H1 (cell line): Measurements from ENCODE around the gene KRT3. TPM values are rescaled to one million over a fixed set of nuclear protein-coding genes. Genes with fewer than 3 reads are reported as not detected.

Experiments
- CTCF ChIA-PET: fragments of 300-600 bp; sonication (Branson Sonifier 250); formaldehyde crosslinking; loops from one replicate; lab custom pipeline; 2021; ENCODE audit not compliant: partially characterized antibody; lab: Charles Lee
- POLR2A ChIA-PET: fragments of 300-600 bp; sonication (Branson Sonifier 250); formaldehyde crosslinking; loops from one replicate; lab custom pipeline; 2021; ENCODE audit warnings: inconsistent platforms; ENCODE audit not compliant: partially characterized antibody; lab: Charles Lee
- DNase-seq, 2 experiments: peaks; one replicate each; pipeline versions ENCODE4 v3.0.0 to v3.0.0-alpha.2; 2010 to 2022; ENCODE audit warnings: low spot score in 2 of 2, low read depth in 1 of 2, mixed read lengths in 1 of 2
- FAIRE-seq: peaks from 2 replicates; lab custom pipeline; 2011; peaks lifted over from hg19 to GRCh38; lab: Jason Lieb, UNC
- H2AFZ ChIP-seq: 2 replicates; pipeline ENCODE4 v1.8.1; 2012; ENCODE audit warnings: low read length, inconsistent platforms
- H2AK5ac ChIP-seq: 2 replicates; pipeline ENCODE4 v1.6.1; 2013; ENCODE audit warnings: low read depth, low read length
- H2BK120ac ChIP-seq: replicated peaks from 2 replicates; pipeline ENCODE3; 2013; ENCODE audit warnings: low read depth, low read length, inconsistent platforms
- H2BK12ac ChIP-seq: 2 replicates; pipeline ENCODE4 v1.6.1; 2013; ENCODE audit warnings: low read depth, low read length
- H2BK15ac ChIP-seq: 2 replicates; pipeline ENCODE4 v1.6.1; 2013; ENCODE audit warnings: low read length
- H2BK20ac ChIP-seq: 2 replicates; pipeline ENCODE4 v1.6.1; 2013; ENCODE audit warnings: low read length
- H2BK5ac ChIP-seq: 2 replicates; pipeline ENCODE4 v1.6.1; 2013; ENCODE audit warnings: low read depth, low read length
- H3K14ac ChIP-seq: 2 replicates; pipeline ENCODE4 v1.6.1; 2013; ENCODE audit warnings: inconsistent platforms; ENCODE audit not compliant: insufficient read length
- H3K18ac ChIP-seq: 2 replicates; pipeline ENCODE4 v1.6.1; 2013; ENCODE audit warnings: low read length; ENCODE audit errors: extremely low read depth
- H3K23ac ChIP-seq: 2 replicates; pipeline ENCODE4 v1.6.1; 2013; ENCODE audit warnings: inconsistent platforms; ENCODE audit not compliant: insufficient read length
- H3K23me2 ChIP-seq: 2 replicates; pipeline ENCODE4 v1.6.1; 2013; ENCODE audit warnings: low read depth, low read length
- H3K27ac ChIP-seq: 2 replicates; pipeline ENCODE4 v1.6.1; 2011; ENCODE audit warnings: low read depth, low read length, inconsistent platforms
- H3K27me3 ChIP-seq, 4 experiments: replicated peaks in 1 of 4; 1 replicate in 1 of 4; 2 replicates in 3 of 4; pipeline versions ENCODE4 v1.6.1 to v1.8.1; 2011 to 2013; ENCODE audit warnings: low read length in 3 of 4, mild to moderate bottlenecking in 3 of 4, inconsistent platforms in 2 of 4, mixed read lengths in 2 of 4, moderate library complexity in 1 of 4; ENCODE audit not compliant: control insufficient read depth in 3 of 4, insufficient read depth in 3 of 4; ENCODE audit errors: extremely low read depth in 1 of 4
- H3K36me3 ChIP-seq, 4 experiments: 2 replicates each; pipeline versions ENCODE4 v1.6.1 to v1.8.1; 2011 to 2013; ENCODE audit warnings: mild to moderate bottlenecking in 4 of 4, low read length in 3 of 4, moderate library complexity in 2 of 4, control low read depth in 1 of 4, inconsistent platforms in 1 of 4; ENCODE audit not compliant: insufficient read depth in 4 of 4, control insufficient read depth in 2 of 4
- H3K4ac ChIP-seq: replicated peaks from 2 replicates; pipeline ENCODE3; 2013; ENCODE audit warnings: low read length, low read depth, mixed read lengths, inconsistent platforms; ENCODE audit not compliant: insufficient read length
- H3K4me1 ChIP-seq, 4 experiments: replicated peaks in 1 of 4; 1 replicate in 1 of 4; 2 replicates in 3 of 4; pipeline versions ENCODE4 v1.6.1 to v1.8.1; 2011 to 2013; ENCODE audit warnings: low read length in 3 of 4, inconsistent platforms in 2 of 4, mixed read lengths in 1 of 4; ENCODE audit not compliant: insufficient read depth in 4 of 4, control insufficient read depth in 3 of 4
- H3K4me2 ChIP-seq, 2 experiments: 2 replicates each; pipeline versions ENCODE4 v1.6.1 to v1.8.1; 2011 to 2013; ENCODE audit warnings: low read depth in 2 of 2, low read length in 2 of 2, control low read depth in 1 of 2, inconsistent platforms in 1 of 2, mild to moderate bottlenecking in 1 of 2; ENCODE audit not compliant: insufficient read depth in 1 of 2
- H3K4me3 ChIP-seq, 4 experiments: fragments of 200-600, 300-600 bp in 1 of 4; sonication (generic), shearing (Covaris generic), sonication (Bioruptor Twin) in 1 of 4; 2 replicates each; pipeline versions ENCODE4 v1.5.1 to v1.8.1; 2011 to 2016; ENCODE audit warnings: low read length in 4 of 4, low read depth in 3 of 4, control low read depth in 2 of 4, inconsistent platforms in 2 of 4, mild to moderate bottlenecking in 2 of 4, mixed read lengths in 1 of 4, moderate library complexity in 1 of 4; ENCODE audit not compliant: insufficient read depth in 2 of 4; ENCODE audit errors: extremely low read depth in 1 of 4
- H3K56ac ChIP-seq: replicated peaks from 2 replicates; pipeline ENCODE3; 2013; ENCODE audit warnings: low read depth, mild to moderate bottlenecking, mixed read lengths, low read length, inconsistent platforms; ENCODE audit not compliant: insufficient read length
- H3K79me1 ChIP-seq: 2 replicates; pipeline ENCODE4 v1.6.1; 2013; ENCODE audit warnings: low read depth, low read length, control low read depth
- H3K79me2 ChIP-seq, 2 experiments: 2 replicates each; pipeline versions ENCODE4 v1.6.1 to v1.8.1; 2012 to 2013; ENCODE audit warnings: low read length in 2 of 2, mild to moderate bottlenecking in 2 of 2, inconsistent platforms in 1 of 2; ENCODE audit not compliant: insufficient read depth in 2 of 2, control insufficient read depth in 1 of 2
- H3K9ac ChIP-seq, 4 experiments: replicated peaks in 1 of 4; 1 replicate in 1 of 4; 2 replicates in 3 of 4; pipeline versions ENCODE4 v1.6.1 to v1.8.1; 2011 to 2013; ENCODE audit warnings: low read depth in 3 of 4, low read length in 3 of 4, control low read depth in 2 of 4, mild to moderate bottlenecking in 2 of 4, moderate library complexity in 2 of 4, inconsistent platforms in 1 of 4; ENCODE audit errors: extremely low read depth in 1 of 4
- H3K9me3 ChIP-seq, 2 experiments: 2 replicates each; pipeline versions ENCODE4 v1.6.1 to v1.8.1; 2012 to 2013; ENCODE audit warnings: mild to moderate bottlenecking in 2 of 2, moderate library complexity in 2 of 2, control low read depth in 1 of 2, inconsistent platforms in 1 of 2, low read depth in 1 of 2, low read length in 1 of 2, mixed read lengths in 1 of 2; ENCODE audit not compliant: insufficient read depth in 2 of 2
- H4K20me1 ChIP-seq, 2 experiments: replicated peaks in 1 of 2; 2 replicates each; pipeline versions ENCODE3 to v1.8.1; 2011 to 2013; ENCODE audit warnings: inconsistent platforms in 2 of 2, low read length in 2 of 2, mild to moderate bottlenecking in 1 of 2; ENCODE audit not compliant: insufficient read depth in 2 of 2, control insufficient read depth in 1 of 2
- H4K5ac ChIP-seq: 2 replicates; pipeline ENCODE4 v1.6.1; 2013; ENCODE audit warnings: low read length, low read depth, mixed read lengths, inconsistent platforms; ENCODE audit not compliant: insufficient read length
- H4K8ac ChIP-seq: 2 replicates; pipeline ENCODE4 v1.8.0; 2013; ENCODE audit warnings: mild to moderate bottlenecking, moderate library complexity, low read length, inconsistent platforms; ENCODE audit not compliant: insufficient read depth; ENCODE audit errors: extremely low read depth
- H4K91ac ChIP-seq: replicated peaks from 2 replicates; pipeline ENCODE3; 2013; ENCODE audit warnings: low read length, mixed read lengths, inconsistent platforms; ENCODE audit not compliant: insufficient read length
- SIRT6 ChIP-seq: IDR thresholded peaks from one replicate; pipeline ENCODE4 v1.7.1; 2012; ENCODE audit warnings: low read length, inconsistent platforms
- WGBS, 2 experiments: shearing (Covaris generic) in 1 of 2; methylation state at CpG; one replicate each; pipeline versions ENCODE4 v1.1.6 to v1.1.7; 2013 to 2015; ENCODE audit warnings: low lambda C conversion rate in 2 of 2, mixed read lengths in 2 of 2, inconsistent platforms in 1 of 2, low coverage in 1 of 2, missing lambda C conversion rate in 1 of 2; ENCODE audit not compliant: insufficient replicate concordance in 2 of 2, insufficient coverage in 1 of 2, insufficient read length in 1 of 2; ENCODE audit errors: extremely low coverage in 1 of 2, missing lambda C conversion rate in 1 of 2; 5-methylcytosine and 5-hydroxymethylcytosine counted together
- polyA plus RNA-seq, 7 experiments: library from polyadenylated mRNA; depleted of rRNA in 3 of 7; stranded (reverse) in 5 of 7; unstranded in 2 of 7; fragments of >200 nt in 5 of 7; fragments of 200-250 nt in 2 of 7; gene quantifications; 1 replicate in 5 of 7; 2 replicates in 1 of 7; 4 replicates in 1 of 7; pipeline versions ENCODE4 v1.2.1 to v1.2.3, GENCODE V29; 2011 to 2013; ENCODE audit warnings: missing spikeins in 2 of 7, mixed read lengths in 2 of 7
- total RNA-seq: library from RNA; stranded (reverse); fragmentation: NEBNext Ultra II Directional; extraction: Animal tissue kit (Norgen Biotek cat#: 25700); gene quantifications from 2 replicates; pipeline ENCODE4 v1.2.1, GENCODE V29; 2021

Gene KRT3
- total and polyA plus RNA-seq, 2 of the 8 experiments (the other 6 are each of a cell fraction or from before 2014, with no cell fraction given): not detected

DNA sequence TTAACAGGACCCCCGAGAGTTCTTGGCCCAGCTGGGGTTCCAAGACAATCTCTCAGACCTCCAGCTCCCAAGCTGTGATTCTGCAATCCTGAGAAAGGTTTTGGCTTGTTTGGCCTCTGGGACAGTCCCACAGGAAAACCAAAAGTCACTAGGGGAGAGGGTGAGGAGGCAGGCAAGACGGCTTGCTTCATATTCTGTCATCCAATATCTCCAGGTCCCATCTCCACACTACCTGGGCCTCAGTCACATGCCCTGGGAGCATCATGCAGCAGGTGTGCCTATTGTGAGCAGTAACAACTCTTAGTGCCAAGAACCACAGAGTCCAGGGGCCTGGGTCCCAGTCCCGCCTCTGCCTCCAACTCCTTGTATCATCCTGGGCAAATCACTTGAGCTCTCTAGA, 36.5 kb upstream of the KRT3 start:
- Histone ChIP-seq H2AFZ (no peak overlapping the region), H3K79me2 (no peaks in the 10 kb centered on the region), H2BK12ac (no peak overlapping the region), H3K4ac (no peak overlapping the region), H3K14ac (no peak overlapping the region), H3K9ac (no peak overlapping the region), H3K23me2 (no peaks in the 10 kb centered on the region), H2BK5ac (no peak overlapping the region), H4K20me1 (no peaks in the 10 kb centered on the region), H2BK15ac (no peak overlapping the region), H3K27ac (no peak overlapping the region), H3K36me3 (no peaks in the 10 kb centered on the region), H3K4me1 (no peaks in the 10 kb centered on the region), H4K8ac (no peak overlapping the region), H3K23ac (no peak overlapping the region), H4K91ac (no peak overlapping the region), H3K4me3 (no peak overlapping the region), H3K4me2 (no peak overlapping the region), H2BK20ac (no peak overlapping the region), H3K79me1 (no peaks in the 10 kb centered on the region), H3K9me3 (no peaks in the 10 kb centered on the region), H2AK5ac (no peak overlapping the region), H4K5ac (no peak overlapping the region), H3K18ac (no peak overlapping the region), H2BK120ac (no peak overlapping the region), H3K27me3 (no peaks in the 10 kb centered on the region), H3K56ac (no peak overlapping the region)
- ChIA-PET POLR2A (interaction anchor here (0.6 kb wide), 1 partner anchor 64 kb away, joined by 3 read pairs; no protein-coding TSS in a partner anchor), CTCF (interaction anchor here (0.8 to 1.6 kb wide), 4 partner anchors 9 to 169 kb away, joined by 3 to 7 read pairs (median 5); no protein-coding TSS in a partner anchor)
- no peak for FAIRE-seq
- DNase-seq: no peak
- 87% methylated on average over 3 of the region's 3 CpGs; no CpG with 5 or more reads in 1 of the 2 experiments for WGBS, 2 experiments
- TF ChIP-seq SIRT6: no peak
